Panc1 (cell line): Measurements from ENCODE around the gene P2RY6. TPM values are rescaled to one million over a fixed set of nuclear protein-coding genes. Genes with fewer than 3 reads are reported as not detected.

Experiments
- ATAC-seq: fragments of 200-7000 bp; cut with Tn5 transposase; 2 replicates; pipeline ENCODE4 v1.9.1; 2020; ENCODE audit warnings: mild to moderate bottlenecking, moderate library complexity
- BruUV-seq: library from RNA; stranded (reverse); fragments of 400-500 nt; replicated peaks from 2 replicates; lab custom pipeline; 2021; lab: Mats Ljungman, UMichigan
- CTCF ChIA-PET: fragments of 300-600 bp; sonication (Branson Sonifier 250); formaldehyde crosslinking; loops from one replicate; lab custom pipeline; 2022; ENCODE audit warnings: antibody characterized with exemption; lab: Charles Lee
- POLR2A ChIA-PET: fragments of 300-600 bp; sonication (Branson Sonifier 250); formaldehyde crosslinking; loops from one replicate; lab custom pipeline; 2022; ENCODE audit warnings: antibody characterized with exemption; lab: Charles Lee
- DNase-seq: peaks from one replicate; pipeline ENCODE4 v3.0.0-alpha.2; 2010; ENCODE audit warnings: low read depth, low spot score
- H3K27ac ChIP-seq: 2 replicates; pipeline ENCODE4 v1.5.1; 2011; ENCODE audit warnings: mild to moderate bottlenecking, low read length, inconsistent platforms
- H3K27me3 ChIP-seq: fragments of 200-500 bp; sonication (Bioruptor generic); 2 replicates; pipeline ENCODE4 v1.6.0; 2014; ENCODE audit warnings: low read length, inconsistent platforms; ENCODE audit not compliant: control insufficient read depth, insufficient read depth
- H3K36me3 ChIP-seq: fragments of 200-500 bp; sonication (Bioruptor generic); 2 replicates; pipeline ENCODE4 v1.5.1; 2014; ENCODE audit warnings: inconsistent platforms, mild to moderate bottlenecking, low read length, moderate library complexity; ENCODE audit not compliant: control insufficient read depth, insufficient read depth
- H3K4me1 ChIP-seq: 2 replicates; pipeline ENCODE4 v1.5.1; 2011; ENCODE audit warnings: inconsistent platforms, mild to moderate bottlenecking, low read length, moderate library complexity; ENCODE audit not compliant: control insufficient read depth, insufficient read depth
- H3K4me3 ChIP-seq, 2 experiments: 2 replicates each; pipeline ENCODE4 v1.5.1; 2011 to 2012; ENCODE audit warnings: low read depth in 2 of 2, low read length in 2 of 2, mild to moderate bottlenecking in 2 of 2, inconsistent platforms in 1 of 2, moderate library complexity in 1 of 2
- H3K9me3 ChIP-seq: fragments of 200-500 bp; sonication (Bioruptor generic); 2 replicates; pipeline ENCODE4 v1.5.1; 2014; ENCODE audit warnings: low read depth, mild to moderate bottlenecking, inconsistent platforms, low read length, moderate library complexity; ENCODE audit not compliant: control insufficient read depth, insufficient read depth
- CTCF ChIP-seq: fragments of 450-650 bp; IDR thresholded peaks from 2 replicates; pipeline ENCODE4 v1.5.1; 2017; ENCODE audit warnings: mild to moderate bottlenecking
- POLR2AphosphoS5 ChIP-seq: IDR thresholded peaks from 2 replicates; pipeline ENCODE4 v1.6.1; 2012; ENCODE audit warnings: mild to moderate bottlenecking, low read depth, low read length, moderate library complexity
- SIN3A ChIP-seq: IDR thresholded peaks from 2 replicates; pipeline ENCODE4 v1.6.1; 2012; ENCODE audit warnings: low read depth, mild to moderate bottlenecking, low read length, moderate library complexity, borderline replicate concordance; ENCODE audit not compliant: insufficient read depth
- TCF7L2 ChIP-seq: IDR thresholded peaks from 2 replicates; pipeline ENCODE4 v1.6.1; 2011; ENCODE audit warnings: mild to moderate bottlenecking, low read depth, low read length, inconsistent platforms
- in situ Hi-C: cut with HindIII; loops from 2 replicates; pipeline ENCODE4 v1.10.0; 2016; ENCODE audit warnings: low sequenced_read_pairs, low pct_unique_long_range_greater_than_20kb
- intact Hi-C: fragments of 100-400 bp; cut with micrococcal nuclease; formaldehyde crosslinking; loops from one replicate; pipeline ENCODE4 v1.10.0; 2022; ENCODE audit not compliant: unreplicated experiment
- total RNA-seq: library from RNA; stranded (reverse); gene quantifications from one replicate; pipeline ENCODE4 v1.2.1, GENCODE V29; 2021; ENCODE audit not compliant: unreplicated experiment
- TF ChIP-seq, protein P1 (sequence below), 2 experiments: IDR thresholded peaks; 2 replicates each; pipeline ENCODE4 v1.6.1; 2011 to 2012; ENCODE audit warnings: low read depth in 2 of 2, control low read depth in 1 of 2, low read length in 1 of 2, mild to moderate bottlenecking in 1 of 2, moderate library complexity in 1 of 2; ENCODE audit not compliant: insufficient read depth in 1 of 2

Gene P2RY6
- total RNA-seq, 1 experiment from 2014 or later: 0.59 TPM

- H3K4me1 ChIP-seq: peaks cover 19% of the 10 kb centered on the region
- intact Hi-C loops (no loop called here), in situ Hi-C loops (no loop called here)
- POLR2A ChIA-PET: no interaction called here
- H3K27me3 ChIP-seq: no peaks in the 10 kb centered on the region
- peak; percentile 90 for ATAC-seq
- H3K36me3 ChIP-seq: no peaks in the 10 kb centered on the region
- peak overlapping the region; percentile 76 for H3K27ac ChIP-seq
- no peak for DNase-seq
- no peaks in the 10 kb centered on the region for H3K9me3 ChIP-seq
- CTCF ChIA-PET: no interaction called here
- TF ChIP-seq, protein P1, sequence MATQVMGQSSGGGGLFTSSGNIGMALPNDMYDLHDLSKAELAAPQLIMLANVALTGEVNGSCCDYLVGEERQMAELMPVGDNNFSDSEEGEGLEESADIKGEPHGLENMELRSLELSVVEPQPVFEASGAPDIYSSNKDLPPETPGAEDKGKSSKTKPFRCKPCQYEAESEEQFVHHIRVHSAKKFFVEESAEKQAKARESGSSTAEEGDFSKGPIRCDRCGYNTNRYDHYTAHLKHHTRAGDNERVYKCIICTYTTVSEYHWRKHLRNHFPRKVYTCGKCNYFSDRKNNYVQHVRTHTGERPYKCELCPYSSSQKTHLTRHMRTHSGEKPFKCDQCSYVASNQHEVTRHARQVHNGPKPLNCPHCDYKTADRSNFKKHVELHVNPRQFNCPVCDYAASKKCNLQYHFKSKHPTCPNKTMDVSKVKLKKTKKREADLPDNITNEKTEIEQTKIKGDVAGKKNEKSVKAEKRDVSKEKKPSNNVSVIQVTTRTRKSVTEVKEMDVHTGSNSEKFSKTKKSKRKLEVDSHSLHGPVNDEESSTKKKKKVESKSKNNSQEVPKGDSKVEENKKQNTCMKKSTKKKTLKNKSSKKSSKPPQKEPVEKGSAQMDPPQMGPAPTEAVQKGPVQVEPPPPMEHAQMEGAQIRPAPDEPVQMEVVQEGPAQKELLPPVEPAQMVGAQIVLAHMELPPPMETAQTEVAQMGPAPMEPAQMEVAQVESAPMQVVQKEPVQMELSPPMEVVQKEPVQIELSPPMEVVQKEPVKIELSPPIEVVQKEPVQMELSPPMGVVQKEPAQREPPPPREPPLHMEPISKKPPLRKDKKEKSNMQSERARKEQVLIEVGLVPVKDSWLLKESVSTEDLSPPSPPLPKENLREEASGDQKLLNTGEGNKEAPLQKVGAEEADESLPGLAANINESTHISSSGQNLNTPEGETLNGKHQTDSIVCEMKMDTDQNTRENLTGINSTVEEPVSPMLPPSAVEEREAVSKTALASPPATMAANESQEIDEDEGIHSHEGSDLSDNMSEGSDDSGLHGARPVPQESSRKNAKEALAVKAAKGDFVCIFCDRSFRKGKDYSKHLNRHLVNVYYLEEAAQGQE (IDR thresholded peaks at IDR 0.05; ENCODE audit: insufficient read depth in 1 of 2, low read depth in 2 of 2, low read length in 1 of 2): no peak; a peak in 1 of 4 replicates
- TF ChIP-seq SIN3A (no peak), CTCF (no peak), POLR2AphosphoS5 (no peak), TCF7L2 (no peak)
- H3K4me3 ChIP-seq: no peak overlapping the region
- no TSS peak for BruUV-seq
Observed at GRCh38 chr11:73257342-73258103, 14.6 kb upstream of the P2RY6 start.

DNA sequence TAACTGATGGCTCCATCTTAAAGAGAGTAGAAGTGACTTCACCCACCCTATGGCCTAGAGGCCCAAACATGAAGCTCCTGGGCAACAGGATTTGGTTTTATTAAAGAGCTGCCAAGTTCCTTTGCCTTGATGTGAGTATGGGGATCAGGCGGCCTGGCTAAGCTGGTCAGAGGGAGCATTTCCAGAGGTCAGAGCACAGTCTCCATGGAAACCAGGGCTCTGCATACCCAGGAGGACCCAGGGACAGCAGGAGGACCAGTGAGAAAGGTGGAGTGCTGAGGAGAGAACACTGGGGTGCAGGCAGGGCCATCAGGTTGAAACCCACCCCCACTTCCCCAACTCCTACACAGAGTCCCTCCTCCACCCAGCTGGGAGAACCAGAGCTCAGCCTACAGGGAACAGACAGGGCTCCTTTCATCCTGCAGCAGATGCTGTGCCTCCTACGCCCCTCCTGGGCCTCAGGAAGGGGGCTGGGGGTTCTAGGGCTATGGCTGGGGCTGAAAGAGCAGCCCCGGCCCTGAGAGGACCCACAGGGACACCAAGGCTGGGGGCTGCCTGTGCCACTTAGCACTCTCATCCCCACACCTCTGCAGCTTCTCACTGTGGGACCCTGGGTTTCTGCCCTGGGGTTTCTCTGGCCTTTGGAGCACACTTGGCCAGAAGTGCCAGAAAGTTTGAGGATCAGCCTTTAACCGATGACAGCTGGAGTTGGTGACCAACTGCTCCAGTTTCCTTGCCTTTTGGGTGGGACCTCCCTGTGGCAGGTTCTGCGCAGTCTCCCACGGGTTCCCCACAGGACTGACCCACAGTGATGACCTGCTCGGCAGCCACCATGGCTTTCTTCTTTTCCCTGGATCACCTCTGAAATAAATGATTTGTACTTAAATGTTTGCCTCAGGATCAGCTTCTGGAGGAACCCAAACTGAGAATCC is 13.8 kb upstream of the P2RY6 start:
- BruUV-seq: no TSS peak
- Histone ChIP-seq H3K4me1 (peaks cover 19% of the 10 kb centered on the region), H3K9me3 (no peaks in the 10 kb centered on the region), H3K4me3 (no peak overlapping the region), H3K27me3 (no peaks in the 10 kb centered on the region), H3K36me3 (no peaks in the 10 kb centered on the region), H3K27ac (peak overlapping the region; percentile 76)
- POLR2A ChIA-PET: no interaction called here
- CTCF ChIA-PET: no interaction called here
- in situ Hi-C loops: no loop called here
- ATAC-seq (peak; percentile 18; the same call in 1 of the 2 replicates), DNase-seq (no peak)
- TF ChIP-seq SIN3A (no peak), POLR2AphosphoS5 (no peak), TCF7L2 (no peak), CTCF (no peak)
- TF ChIP-seq, protein P1 (IDR thresholded peaks at IDR 0.05; ENCODE audit: insufficient read depth in 1 of 2, low read depth in 2 of 2, low read length in 1 of 2): no peak
- intact Hi-C loops: no loop called here
